ENCODE data around the gene LINGO3. TPM values are rescaled to one million over a fixed set of nuclear protein-coding genes. Genes with fewer than 3 reads are reported as not detected.
A peak's percentile ranks its signal among the peaks of the same experiment; 100 is the strongest.

The LINGO3 gene
- total RNA-seq, 3 donors from 2014 or later: not detected

DNA sequence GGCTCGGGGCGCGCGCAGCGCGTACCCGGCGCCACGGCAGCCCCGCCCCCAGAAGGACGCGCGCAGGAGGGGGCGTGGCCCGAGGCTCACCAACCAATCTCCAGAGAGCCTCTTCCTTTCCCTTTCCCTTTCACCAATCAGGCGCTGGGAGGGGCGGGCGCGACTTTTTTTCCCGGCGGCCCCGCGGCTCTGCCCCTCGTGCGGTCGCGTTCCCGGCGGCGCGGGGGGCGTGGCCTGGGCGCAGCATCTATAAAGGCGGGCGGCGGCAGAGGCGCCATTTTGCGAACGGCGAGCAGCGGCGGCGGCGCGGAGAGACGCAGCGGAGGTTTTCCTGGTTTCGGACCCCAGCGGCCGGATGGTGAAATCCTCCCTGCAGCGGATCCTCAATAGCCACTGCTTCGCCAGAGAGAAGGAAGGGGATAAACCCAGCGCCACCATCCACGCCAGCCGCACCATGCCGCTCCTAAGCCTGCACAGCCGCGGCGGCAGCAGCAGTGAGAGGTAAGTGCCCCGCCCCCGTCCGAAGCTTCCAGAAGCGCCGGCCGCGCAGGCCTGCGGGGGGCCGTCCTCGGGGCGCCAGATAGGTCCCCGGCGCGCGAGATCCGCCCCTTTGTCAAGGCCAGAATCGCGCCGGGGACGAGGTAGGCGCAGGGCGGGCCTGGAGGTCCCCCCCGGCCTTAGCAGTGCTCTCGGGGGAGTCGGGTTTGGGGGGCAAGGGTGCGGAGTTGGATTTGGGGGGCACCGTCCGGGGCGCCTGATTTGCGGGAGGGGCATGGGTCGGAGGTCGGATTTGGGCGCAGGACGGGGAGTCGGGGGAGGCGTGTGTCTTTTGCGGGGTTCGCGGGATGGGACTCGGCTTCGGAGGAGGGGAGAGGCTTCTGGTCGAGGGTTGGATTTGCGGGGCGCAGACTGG, 38.5 kb downstream of the LINGO3 start:
- TF ChIP-seq, protein P1, sequence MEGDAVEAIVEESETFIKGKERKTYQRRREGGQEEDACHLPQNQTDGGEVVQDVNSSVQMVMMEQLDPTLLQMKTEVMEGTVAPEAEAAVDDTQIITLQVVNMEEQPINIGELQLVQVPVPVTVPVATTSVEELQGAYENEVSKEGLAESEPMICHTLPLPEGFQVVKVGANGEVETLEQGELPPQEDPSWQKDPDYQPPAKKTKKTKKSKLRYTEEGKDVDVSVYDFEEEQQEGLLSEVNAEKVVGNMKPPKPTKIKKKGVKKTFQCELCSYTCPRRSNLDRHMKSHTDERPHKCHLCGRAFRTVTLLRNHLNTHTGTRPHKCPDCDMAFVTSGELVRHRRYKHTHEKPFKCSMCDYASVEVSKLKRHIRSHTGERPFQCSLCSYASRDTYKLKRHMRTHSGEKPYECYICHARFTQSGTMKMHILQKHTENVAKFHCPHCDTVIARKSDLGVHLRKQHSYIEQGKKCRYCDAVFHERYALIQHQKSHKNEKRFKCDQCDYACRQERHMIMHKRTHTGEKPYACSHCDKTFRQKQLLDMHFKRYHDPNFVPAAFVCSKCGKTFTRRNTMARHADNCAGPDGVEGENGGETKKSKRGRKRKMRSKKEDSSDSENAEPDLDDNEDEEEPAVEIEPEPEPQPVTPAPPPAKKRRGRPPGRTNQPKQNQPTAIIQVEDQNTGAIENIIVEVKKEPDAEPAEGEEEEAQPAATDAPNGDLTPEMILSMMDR (IDR thresholded peaks at IDR 0.05): peak; percentile 21
- intact Hi-C loops (cut with DNase I, micrococcal nuclease): loop anchor here (5.0 to 10.0 kb wide), 2 partner anchors 32 to 115 kb away; partner anchors contain the start of genes AP3D1 (in 1 of the 2), PLEKHJ1 (in 1 of the 2) and SF3A2 (in 1 of the 2)
- H3K4me3 ChIP-seq: peak overlapping the region; percentile 94
- H3K4me1 ChIP-seq (ENCODE audit: low read depth): peaks cover 38% of the 10 kb centered on the region
- ATAC-seq (peak; percentile 87), DNase-seq (peak; percentile 98 to 99 (median 99))
- H3K36me3 ChIP-seq (ENCODE audit: low read depth): no peaks in the 10 kb centered on the region
- no peaks in the 10 kb centered on the region for H3K9me3 ChIP-seq

DNA sequence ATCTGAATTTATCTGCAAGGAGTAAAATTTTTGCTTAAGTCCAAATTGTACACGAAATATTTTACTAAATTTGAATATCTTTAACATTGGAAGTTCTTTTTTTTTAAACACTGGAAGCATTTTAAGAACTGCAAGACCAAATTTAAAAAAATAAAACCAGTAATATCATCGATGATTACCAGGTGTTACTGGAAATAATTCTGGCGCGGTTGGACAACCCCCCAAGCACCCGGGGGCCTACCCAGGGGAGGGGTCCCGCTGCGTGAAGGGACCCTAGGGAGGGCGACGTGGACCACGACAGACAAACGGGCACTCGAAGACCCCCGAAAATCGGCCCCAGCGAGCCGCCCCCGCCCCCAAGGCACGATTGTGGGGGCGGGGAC, 39.1 kb downstream of the LINGO3 start:
- H3K36me3 ChIP-seq (ENCODE audit: low read depth): no peaks in the 10 kb centered on the region
- intact Hi-C loops (cut with DNase I, micrococcal nuclease): no loop called here
- ATAC-seq (no peak), DNase-seq (no peak)
- TF ChIP-seq, protein P1 (IDR thresholded peaks at IDR 0.05): no peak
- no peaks in the 10 kb centered on the region for H3K9me3 ChIP-seq
- peaks cover 32% of the 10 kb centered on the region for H3K4me1 ChIP-seq (ENCODE audit: low read depth)
- peak overlapping the region; percentile 94 for H3K4me3 ChIP-seq

DNA sequence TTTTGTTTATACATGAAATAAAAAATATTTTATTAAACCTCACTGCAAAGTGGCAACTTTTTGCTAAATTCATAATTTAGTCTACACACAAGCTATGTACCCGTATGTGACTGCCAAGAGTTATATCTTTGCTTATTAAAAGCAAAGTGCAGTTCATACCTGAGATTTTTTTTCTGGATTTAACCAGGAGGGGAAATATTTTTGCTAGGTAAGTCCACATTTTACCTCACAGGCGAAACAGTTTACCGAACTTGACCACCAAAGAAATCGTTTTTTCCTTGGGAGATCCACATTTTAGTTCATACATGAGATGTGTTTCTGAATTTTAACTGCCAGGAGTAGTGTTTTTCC, 39.5 kb downstream of the LINGO3 start:
- H3K9me3 ChIP-seq: no peaks in the 10 kb centered on the region
- no peaks in the 10 kb centered on the region for H3K36me3 ChIP-seq (ENCODE audit: low read depth)
- intact Hi-C loops (cut with DNase I, micrococcal nuclease): no loop called here
- ATAC-seq (no peak), DNase-seq (no peak)
- H3K4me1 ChIP-seq (ENCODE audit: low read depth): peaks cover 28% of the 10 kb centered on the region
- TF ChIP-seq, protein P1 (IDR thresholded peaks at IDR 0.05): no peak
- H3K4me3 ChIP-seq: no peak overlapping the region

DNA sequence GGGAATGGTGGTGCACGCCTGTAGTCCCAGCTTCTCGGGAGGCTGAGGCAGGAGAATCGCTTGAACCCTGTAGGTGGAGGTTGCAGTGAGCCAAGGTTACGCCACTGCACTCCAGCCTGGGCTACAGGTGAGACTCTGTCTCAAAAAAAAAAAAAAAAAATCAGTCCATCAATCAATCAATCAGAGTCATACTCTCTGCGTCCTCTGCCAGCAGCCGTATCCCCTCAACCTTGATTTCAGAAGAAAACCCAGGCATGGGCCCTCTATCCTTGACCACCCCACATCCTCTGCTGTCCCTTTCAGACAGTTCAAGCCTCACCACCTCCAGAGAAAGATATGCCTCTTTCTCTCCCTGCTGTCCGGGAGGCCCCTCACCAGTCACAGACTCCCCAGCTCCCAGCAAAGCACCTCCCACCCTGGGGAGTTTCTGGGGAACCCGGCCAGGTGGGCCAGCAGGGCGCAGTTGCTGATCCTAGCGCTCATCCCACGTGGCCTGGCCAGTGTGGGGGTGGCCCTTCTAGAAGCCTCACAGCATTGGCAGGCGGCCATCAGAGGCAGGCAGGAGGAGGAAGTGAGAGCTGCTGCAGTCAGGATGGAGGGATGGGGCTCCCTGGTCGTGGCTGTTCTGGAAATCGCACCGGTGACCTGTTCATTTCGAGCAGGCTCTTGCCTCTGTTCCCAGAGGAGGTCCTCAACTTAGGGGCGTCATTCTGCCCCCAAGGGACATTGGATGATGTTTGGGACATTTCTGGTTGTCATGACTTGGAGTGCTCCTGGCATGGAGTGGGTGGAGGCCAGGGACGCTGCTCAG, 41.6 kb downstream of the LINGO3 start:
- peak; percentile 50 for ATAC-seq
- intact Hi-C loops (cut with DNase I, micrococcal nuclease): no loop called here
- H3K4me1 ChIP-seq (ENCODE audit: low read depth): peaks cover 9% of the 10 kb centered on the region
- no peaks in the 10 kb centered on the region for H3K9me3 ChIP-seq
- no peaks in the 10 kb centered on the region for H3K36me3 ChIP-seq (ENCODE audit: low read depth)
- peak; percentile 93 to 96 (median 94) for DNase-seq
- H3K4me3 ChIP-seq: no peak overlapping the region
- TF ChIP-seq, protein P1 (IDR thresholded peaks at IDR 0.05): no peak

DNA sequence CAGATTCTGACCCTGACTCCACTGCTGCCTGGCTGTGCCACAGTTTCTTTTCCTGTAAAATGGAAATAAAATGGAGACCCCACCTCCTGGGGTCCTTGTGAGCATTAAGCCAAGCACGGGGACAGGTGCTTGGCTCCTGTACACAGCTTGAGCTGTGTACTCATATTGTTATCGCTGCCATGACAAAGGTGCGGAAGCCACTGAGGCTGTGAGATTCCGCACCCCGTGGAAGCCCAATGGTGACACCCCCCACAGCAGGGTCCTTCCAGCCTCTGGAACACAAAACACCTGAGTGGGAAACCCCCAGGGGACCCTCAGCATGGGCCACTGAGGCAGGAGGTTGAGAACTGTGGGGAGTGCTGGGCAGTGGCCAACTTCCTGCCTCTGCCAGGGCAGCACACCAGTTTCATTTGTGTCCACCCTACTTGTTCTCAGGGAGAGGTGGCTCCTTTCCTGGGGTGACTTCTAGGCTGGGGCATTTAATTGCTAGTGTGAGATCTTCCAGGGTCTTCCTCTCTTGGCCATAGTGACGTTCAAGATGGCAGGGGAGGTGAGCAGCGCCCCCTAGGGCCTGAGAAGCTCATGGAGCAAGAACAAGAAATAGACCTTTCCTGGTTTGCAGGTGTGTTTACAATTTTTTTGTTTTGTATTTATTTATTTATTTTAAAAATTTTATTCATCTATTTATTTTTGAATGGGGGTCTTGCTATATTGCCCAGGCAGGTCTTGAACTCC, 46.3 kb downstream of the LINGO3 start:
- intact Hi-C loops (cut with DNase I, micrococcal nuclease): no loop called here
- TF ChIP-seq, protein P1 (IDR thresholded peaks at IDR 0.05): peak; percentile 21
- DNase-seq (peak; percentile 67 to 80 (median 74)), ATAC-seq (peak; percentile 29)
- Histone ChIP-seq H3K36me3 (ENCODE audit: low read depth) (no peaks in the 10 kb centered on the region), H3K9me3 (no peaks in the 10 kb centered on the region), H3K4me1 (ENCODE audit: low read depth) (peaks cover 4% of the 10 kb centered on the region), H3K4me3 (no peak overlapping the region)

Measured in mucosa of descending colon (tissue), 3 donors.